Fibroblast of the aortic adventitia (primary cell): ENCODE measurements around the gene TP63. TPM values are rescaled to one million over a fixed set of nuclear protein-coding genes. Genes with fewer than 3 reads are reported as not detected.

Experiments used
- DNase-seq: peaks from one replicate; pipeline ENCODE4 v3.0.0-alpha.2; 2010; ENCODE audit warnings: low read depth
- H3K4me3 ChIP-seq: 2 replicates; pipeline ENCODE4 v1.5.1; 2011; ENCODE audit warnings: low read depth, mild to moderate bottlenecking, control low read depth, low read length, moderate library complexity
- total RNA-seq: library from RNA; depleted of rRNA; stranded (reverse); fragments of >200 nt; gene quantifications from 2 replicates; pipeline ENCODE4 v1.2.3, GENCODE V29; 2012; ENCODE audit warnings: low replicate concordance
- TF ChIP-seq, protein P1 (sequence below): IDR thresholded peaks from 2 replicates; pipeline ENCODE4 v1.5.1; 2011; ENCODE audit warnings: mild to moderate bottlenecking, low read length, control low read depth, inconsistent platforms; ENCODE audit not compliant: insufficient read depth

Gene TP63
- total RNA-seq, 1 donor = 0.18 TPM

DNA sequence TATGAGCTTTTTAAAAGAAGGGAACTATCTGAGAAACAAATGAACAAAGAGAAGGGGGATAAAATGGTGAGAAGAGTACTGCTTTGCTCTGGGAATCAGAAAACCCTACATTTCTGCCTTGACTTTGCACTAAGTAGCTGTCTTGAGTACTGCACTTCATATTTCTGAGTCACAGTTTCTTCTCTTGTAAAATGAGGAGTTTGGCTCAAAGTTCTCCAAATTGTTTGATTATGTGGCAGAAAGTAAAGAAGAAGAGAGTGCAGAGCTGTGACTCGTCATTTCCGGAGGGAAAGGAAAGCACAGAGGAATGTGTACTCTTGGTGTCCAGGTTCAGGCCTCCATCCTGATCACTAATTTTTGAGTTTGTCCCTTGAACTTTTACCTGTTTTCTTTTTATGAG lies 54.7 kb downstream of the TP63 start:
- H3K4me3 ChIP-seq = no peak overlapping the region
- DNase-seq = peak; percentile 85
- TF ChIP-seq, protein P1, sequence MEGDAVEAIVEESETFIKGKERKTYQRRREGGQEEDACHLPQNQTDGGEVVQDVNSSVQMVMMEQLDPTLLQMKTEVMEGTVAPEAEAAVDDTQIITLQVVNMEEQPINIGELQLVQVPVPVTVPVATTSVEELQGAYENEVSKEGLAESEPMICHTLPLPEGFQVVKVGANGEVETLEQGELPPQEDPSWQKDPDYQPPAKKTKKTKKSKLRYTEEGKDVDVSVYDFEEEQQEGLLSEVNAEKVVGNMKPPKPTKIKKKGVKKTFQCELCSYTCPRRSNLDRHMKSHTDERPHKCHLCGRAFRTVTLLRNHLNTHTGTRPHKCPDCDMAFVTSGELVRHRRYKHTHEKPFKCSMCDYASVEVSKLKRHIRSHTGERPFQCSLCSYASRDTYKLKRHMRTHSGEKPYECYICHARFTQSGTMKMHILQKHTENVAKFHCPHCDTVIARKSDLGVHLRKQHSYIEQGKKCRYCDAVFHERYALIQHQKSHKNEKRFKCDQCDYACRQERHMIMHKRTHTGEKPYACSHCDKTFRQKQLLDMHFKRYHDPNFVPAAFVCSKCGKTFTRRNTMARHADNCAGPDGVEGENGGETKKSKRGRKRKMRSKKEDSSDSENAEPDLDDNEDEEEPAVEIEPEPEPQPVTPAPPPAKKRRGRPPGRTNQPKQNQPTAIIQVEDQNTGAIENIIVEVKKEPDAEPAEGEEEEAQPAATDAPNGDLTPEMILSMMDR = no peak

DNA sequence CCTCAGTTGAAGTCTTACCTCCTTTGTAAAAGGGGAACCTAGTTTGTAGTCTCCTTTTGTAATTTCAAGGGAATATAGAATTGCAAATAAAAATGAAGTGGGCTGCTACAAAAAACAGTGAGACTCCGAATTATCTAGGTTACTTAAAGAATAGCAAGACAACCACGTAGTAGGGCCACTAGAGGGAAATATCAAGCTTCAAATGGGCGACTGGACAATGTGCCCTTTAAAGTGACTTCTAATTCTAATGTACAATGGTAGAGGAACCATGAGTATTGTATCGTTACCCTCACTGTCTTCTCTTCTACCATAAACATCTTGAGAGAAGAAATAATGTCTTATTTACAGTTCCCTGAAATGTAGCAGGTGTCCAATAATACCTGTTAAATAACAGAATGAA lies 56.3 kb downstream of the TP63 start:
- TF ChIP-seq, protein P1 = no peak
- H3K4me3 ChIP-seq = no peak overlapping the region
- no peak for DNase-seq

DNA sequence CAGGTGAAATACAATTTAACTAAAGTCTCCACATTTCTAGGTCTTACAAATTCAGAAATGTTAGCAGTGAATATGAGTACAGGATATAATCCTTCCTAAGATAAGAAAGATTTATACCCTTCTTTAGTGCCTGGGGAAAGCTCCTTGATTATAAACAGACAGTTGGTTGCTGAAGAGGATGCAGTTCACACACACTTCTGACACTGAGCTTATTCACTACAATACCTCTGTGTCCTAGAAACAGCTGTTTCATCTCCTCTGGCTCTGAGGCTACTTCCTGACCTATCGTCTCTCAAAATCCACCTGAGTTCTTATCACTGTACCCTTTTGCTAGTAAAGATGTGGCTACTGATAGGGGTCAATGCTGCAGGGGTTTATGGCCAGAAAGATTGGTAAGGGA lies 57.1 kb downstream of the TP63 start:
- no peak for DNase-seq
- TF ChIP-seq, protein P1 = no peak
- no peak overlapping the region for H3K4me3 ChIP-seq

DNA sequence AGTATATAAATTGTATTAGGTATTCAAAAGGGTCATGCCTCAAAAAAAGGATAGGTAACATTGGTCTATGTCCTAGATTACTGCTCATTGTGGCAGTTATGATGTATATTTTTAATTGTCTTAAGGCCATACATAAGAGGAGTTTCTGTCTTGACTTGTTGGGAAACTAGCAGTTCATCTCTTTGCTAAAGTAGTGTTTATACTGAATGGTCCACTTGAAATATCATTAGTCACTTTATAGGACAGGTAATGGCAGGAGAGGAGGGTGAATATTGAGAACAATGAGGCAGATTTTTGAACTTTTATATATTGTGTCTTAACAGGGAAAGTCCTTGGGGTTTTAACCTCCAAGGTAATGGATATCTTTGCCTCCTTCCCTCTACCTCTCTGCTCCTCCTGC lies 58.4 kb downstream of the TP63 start:
- TF ChIP-seq, protein P1 = no peak
- no peak for DNase-seq
- no peak overlapping the region for H3K4me3 ChIP-seq

DNA sequence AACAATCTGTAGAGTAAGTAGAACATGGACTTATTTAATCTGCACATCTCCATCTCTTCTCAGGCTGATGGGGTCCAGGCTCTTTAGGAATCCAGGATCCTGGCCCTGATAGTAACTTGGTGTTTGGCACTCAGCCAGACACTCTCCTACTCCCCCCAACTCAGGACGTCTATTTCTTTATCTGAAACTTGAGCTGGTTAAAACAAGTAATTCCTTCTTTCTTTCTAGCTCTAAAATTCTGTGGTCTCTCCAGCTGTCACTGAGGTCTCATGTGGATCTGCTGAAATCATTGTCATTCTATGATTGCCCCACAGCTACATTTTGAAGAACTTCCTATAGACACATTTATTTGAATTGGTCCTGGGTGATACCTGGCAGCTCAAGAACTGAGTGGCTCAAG lies 59.0 kb downstream of the TP63 start:
- TF ChIP-seq, protein P1 = no peak
- H3K4me3 ChIP-seq = no peak overlapping the region
- no peak for DNase-seq

DNA sequence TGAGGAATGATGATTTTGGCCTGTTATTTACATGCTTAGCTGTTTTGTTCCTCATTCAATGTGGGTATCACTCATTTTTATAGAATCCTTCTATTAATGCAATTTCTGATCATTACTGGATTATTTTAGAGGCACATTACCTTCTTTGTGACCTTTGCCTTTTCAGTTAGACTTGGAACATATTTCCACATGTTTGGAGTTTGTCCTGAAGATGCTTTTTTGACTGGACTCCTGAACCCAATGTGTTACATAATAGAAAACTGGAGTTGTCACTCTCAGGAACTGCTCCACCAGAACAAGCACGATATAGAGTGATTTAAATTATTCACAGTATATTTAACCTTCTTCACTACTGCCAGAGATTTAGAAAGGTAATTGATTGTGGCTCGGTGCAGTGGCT lies 59.5 kb downstream of the TP63 start:
- no peak overlapping the region for H3K4me3 ChIP-seq
- TF ChIP-seq, protein P1 = no peak
- no peak for DNase-seq

DNA sequence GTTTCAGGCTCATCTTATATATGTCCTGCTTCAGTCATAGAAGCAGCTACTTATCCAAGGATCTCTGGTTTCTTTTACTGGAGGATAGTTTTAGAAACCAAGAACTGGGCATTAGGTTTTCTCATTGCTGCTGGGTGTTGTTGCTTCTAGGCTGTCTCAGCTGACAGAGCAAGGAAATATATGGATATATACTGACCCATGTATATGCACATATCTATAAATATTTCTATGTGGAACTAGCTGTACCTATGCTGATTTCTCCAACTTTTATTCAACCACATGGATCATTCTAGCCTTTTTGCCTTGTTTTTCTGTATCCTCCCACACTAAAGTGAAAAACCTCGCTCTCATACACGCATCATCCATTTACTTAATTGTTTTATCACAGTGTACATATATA lies 64.2 kb downstream of the TP63 start:
- TF ChIP-seq, protein P1 = no peak
- no peak for DNase-seq
- no peak overlapping the region for H3K4me3 ChIP-seq
